HG02798 (cell line): ENCODE results near the gene LAMC3.
"Not testable (repeated sequence)": the region's sequence is repeated elsewhere in the genome, so short reads cannot be mapped to it uniquely, and the experiment has no call there.

Experiments used
- ATAC-seq: cut with Tn5 transposase; IDR thresholded peaks from one replicate; pipeline ENCODE4 v1.9.1; 2021; ENCODE audit warnings: mild to moderate bottlenecking; ENCODE audit not compliant: unreplicated experiment, poor library complexity

Gene LAMC3

DNA sequence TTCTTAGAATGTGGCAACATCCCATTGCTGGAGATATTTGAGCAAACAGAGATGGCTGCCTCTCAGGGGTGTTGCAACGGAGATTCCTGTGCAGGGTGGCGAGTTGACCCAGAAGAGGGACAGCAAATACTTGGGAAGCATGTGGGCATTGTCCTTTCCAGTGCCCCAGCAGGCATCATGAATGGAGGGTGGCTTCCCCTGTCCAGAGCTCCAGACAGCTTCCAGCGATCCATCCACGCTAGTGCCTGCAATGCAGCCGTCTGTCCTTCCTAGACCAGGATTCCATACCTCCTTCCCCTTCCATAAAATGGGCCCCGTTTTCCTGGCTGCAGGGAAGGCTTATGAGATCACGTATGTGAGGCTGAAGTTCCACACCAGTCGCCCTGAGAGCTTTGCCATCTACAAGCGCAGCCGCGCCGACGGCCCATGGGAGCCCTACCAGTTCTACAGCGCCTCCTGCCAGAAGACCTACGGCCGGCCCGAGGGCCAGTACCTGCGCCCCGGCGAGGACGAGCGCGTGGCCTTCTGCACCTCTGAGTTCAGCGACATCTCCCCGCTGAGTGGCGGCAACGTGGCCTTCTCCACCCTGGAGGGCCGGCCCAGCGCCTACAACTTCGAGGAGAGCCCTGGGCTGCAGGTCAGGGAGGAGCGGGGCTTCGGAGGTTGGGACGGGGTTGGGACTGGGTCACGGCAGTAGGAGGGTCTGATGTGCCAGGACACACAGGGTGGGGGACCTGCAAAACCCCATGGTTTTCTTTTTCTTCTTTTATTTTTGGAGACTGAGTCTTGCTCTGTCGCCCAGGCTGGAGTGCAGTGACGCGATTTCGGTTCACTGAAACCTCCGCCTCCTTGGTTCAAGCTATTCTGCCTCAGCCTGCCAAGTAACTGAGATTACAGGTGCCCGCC lies 17.2 kb downstream of the LAMC3 start:
- ATAC-seq: no peak

- ATAC-seq: no peak
Observed at GRCh38 chr9:131027048-131027871, 18.3 kb downstream of the LAMC3 start.

DNA sequence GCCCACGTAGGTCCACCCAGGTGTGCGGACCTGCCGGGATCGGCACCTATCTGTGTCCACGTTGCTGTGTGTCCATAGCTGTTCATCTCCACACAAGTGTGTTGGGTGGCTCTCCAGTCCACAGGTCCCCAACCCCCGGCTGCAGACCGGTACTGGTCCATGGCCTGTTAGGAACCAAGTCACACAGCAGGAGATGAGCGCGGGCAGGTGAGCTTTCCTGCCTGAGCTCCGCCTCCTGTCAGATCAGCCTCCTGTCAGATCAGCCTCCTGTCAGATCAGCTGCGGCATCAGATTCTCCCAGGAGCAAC lies 18.9 kb downstream of the LAMC3 start:
- no peak for ATAC-seq

DNA sequence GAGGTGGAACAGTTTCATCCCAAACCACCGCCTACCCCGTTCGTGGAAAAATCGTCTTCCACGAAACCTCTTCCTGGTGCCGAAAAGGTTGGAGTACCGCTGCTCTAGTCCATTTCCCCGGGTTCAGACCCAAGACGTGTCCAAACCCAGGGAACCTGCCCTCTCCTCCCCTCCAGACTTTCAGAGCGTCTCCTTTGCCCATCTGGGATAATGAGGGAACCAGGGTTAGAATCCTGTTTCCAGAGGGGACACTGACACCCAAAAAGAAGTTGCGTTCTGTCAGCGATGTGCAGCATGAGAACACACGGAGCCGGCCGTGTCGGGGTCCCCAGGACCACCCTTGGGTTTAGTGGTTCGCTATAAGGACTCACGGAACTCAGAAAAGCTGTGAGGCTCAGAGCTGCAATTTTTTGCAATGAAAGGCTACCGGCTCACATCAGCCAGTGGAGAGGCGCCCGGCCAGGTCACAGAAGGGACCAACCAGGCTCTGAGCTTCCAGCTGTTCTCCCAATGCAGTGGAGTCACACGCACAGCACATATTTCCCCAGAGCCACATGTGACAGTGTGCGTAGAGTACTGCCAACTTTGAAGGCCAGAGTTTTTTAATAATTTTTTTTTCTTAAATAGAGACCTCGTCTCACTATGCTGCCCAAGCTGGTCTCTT lies 19.4 kb downstream of the LAMC3 start:
- ATAC-seq: no peak

DNA sequence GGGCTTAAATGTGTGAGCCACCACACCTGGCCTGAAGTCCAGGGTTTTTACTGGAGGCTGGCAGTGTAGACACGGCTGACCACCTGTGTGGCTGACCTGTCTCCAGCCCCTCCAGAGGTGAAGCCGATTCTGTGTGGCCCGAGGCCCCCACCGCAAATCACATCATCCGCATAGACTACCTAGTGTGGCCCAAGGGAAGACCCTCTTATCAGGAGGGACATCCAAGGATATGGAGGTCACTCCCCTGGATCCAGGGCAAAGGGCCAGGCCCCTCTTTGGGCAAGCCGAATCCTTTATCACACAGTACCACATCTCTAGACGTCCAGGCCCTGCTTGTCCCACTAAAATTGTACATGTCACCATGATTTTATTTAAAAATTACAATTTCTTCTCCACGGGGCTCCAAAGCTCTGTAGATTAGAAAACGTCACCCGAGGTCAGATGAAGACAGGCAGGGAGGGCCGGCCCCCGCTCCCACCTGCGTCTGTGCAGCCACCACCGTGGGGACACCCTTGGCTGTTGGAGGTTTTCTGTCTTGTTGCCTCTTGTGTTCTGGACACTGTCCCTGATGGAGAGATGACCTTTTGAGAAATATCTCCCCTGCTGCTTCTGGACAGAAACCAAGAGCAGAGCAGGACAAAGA lies 20.1 kb downstream of the LAMC3 start:
- ATAC-seq: no peak

DNA sequence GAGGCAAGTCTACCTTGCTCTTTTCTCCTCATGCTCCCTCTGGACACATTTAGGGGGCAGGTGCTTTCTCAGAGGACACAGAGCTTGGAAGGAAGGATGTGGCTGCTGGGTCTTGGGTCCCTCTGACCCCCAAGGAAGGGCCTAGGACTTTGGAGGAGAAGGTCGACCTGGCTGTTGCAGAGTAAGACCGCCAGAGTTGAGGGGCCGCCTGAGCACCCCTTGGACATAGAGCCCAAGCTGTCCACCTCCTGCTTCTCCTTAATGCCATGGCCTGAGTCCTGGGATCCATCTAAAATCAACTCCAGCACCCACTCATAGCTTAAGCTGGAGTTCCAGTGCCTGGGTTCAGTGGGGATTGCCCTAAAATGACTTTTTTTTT lies 20.6 kb downstream of the LAMC3 start:
- no peak for ATAC-seq

DNA sequence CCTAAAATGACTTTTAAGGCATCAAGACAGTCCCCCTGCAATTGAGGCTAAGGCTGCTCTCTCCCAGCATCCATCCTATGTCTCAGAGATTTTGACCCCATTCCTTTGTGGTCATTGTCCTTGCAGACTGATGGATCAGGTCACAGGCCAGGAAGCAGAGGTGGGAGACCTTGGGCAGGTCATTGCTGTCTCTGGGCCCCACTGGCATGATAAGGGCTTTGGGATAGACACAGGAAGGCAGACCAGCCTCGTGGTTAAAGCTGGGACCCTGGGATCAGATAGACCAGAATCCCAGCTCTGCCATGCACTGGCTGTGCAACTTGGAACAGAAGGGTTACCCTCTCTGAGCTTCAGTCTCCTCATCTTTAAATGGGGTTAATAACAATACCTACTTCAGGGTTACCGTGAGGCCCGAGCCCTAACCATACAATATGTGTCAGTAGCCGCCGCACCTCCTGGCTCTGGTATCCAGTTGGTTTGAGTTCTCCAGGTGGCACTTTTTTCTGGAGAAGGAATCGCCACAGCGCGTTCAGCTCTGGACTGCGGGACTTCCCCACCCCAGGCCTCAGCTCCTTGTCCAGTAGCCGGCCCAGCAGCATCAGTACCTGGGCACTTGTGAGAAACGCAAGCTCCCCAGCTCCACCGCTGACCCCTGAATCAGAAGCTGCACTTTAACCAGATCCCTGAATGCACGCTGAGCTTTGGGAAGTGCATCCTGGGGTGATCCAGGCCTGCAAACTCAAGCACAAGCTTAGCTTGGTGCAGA lies 21.4 kb downstream of the LAMC3 start:
- ATAC-seq: no peak

GRCh38 chr9:131031005-131031641 lies 22.1 kb downstream of the LAMC3 start:
- no peak for ATAC-seq

DNA sequence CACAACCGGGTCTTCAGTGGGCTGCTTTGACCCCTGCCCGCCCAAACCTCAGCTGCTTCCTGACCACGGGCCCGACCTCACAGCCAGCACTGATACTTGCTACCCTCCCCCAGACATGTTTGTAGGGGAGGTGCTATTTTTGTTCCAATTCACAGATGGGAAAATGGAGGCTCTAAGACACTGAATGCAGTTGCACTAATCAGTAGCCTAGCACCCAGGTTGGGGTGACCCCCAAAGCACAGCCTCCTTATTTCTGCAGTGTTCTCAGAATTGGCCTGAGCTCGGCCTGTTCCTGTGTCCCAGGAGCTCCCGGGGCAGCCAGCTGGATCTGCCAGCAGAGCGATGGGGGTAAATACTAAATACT lies 22.6 kb downstream of the LAMC3 start:
- no peak for ATAC-seq

GRCh38 chr9:131032384-131032783 lies 23.4 kb downstream of the LAMC3 start:
- no peak for ATAC-seq

- no peak for ATAC-seq
Observed at GRCh38 chr9:131033269-131034224, 24.6 kb downstream of the LAMC3 start.

DNA sequence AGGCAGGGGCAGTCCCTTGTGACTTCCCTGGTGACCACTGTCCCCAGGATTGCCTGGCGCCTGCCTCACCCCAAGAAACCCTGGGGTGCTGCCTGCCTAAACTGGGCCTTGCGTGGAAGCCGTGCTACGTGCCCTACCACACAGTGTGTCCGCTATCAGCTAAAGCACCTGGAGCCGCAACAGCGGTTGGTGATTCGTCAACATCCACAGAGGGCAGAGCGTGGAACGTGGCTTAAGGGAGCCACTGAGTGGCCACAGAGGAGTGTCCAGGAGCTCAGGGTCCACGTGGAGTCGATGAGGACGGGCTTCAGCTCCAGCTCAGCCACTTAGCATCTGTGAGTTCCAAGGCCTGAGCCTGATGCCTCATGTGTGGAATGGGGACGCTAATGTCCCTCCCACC lies 25.3 kb downstream of the LAMC3 start:
- no peak for ATAC-seq

DNA sequence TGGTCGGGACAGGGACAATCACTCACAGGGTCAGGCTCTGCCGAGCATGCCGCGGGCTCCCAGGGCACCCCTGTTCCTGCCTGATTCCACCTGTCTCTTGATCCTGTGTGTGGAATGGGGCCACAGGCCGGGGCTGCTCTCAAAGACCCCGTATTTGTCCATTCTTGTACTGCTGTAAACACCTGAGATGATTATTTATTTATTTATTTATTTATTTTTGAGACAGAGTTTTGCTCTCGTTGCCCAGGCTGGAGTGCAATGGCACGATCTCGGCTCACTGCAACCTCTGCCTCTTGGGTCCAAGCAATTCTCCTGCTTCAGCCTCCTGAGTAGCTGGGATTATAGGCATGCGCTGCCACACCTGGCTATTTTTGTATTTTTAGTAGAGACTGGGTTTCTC lies 25.8 kb downstream of the LAMC3 start:
- not testable (repeated sequence) for ATAC-seq

GRCh38 chr9:131035548-131035947 lies 26.6 kb downstream of the LAMC3 start:
- no peak for ATAC-seq

- ATAC-seq: no peak
Observed at GRCh38 chr9:131036071-131036470, 27.1 kb downstream of the LAMC3 start.

DNA sequence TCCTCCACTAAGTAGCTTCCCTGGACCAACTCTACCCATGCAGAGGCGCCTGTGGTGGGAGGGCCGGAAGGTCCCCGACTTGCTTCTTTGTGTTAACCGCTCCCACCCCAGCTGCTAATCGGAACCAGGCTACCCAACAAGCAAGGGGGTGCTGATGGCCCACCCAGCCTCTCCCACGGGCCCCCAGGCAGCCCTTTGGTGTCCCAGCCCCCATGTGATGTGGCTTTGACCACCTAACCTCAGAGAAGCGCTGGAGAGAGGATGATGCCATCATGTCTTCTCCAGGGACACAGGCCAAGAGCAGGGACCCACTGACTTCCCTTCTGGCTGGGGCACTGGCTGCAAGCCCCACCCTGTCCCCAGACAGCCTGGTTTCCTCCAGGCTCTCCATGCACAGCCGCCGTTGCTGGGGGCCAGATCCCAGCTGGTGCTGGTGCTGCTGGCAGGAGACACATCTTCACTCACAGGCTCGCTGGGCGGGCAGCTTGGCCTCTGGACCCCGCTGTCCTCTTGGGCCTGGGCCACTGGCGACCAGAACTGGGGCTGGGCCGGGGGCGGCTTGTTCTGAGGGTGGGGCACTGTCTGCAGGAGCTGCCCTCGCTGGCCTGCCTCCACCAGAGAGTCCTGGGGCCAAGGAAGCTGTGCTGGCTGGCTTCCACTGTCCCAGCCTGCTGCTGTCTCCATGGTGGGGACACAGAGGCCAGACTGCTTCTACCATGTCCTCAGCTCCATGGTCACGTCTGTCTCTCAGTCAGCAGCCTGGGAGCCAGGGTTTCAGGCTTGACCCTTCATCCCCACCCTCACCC lies 27.8 kb downstream of the LAMC3 start:
- no peak for ATAC-seq

DNA sequence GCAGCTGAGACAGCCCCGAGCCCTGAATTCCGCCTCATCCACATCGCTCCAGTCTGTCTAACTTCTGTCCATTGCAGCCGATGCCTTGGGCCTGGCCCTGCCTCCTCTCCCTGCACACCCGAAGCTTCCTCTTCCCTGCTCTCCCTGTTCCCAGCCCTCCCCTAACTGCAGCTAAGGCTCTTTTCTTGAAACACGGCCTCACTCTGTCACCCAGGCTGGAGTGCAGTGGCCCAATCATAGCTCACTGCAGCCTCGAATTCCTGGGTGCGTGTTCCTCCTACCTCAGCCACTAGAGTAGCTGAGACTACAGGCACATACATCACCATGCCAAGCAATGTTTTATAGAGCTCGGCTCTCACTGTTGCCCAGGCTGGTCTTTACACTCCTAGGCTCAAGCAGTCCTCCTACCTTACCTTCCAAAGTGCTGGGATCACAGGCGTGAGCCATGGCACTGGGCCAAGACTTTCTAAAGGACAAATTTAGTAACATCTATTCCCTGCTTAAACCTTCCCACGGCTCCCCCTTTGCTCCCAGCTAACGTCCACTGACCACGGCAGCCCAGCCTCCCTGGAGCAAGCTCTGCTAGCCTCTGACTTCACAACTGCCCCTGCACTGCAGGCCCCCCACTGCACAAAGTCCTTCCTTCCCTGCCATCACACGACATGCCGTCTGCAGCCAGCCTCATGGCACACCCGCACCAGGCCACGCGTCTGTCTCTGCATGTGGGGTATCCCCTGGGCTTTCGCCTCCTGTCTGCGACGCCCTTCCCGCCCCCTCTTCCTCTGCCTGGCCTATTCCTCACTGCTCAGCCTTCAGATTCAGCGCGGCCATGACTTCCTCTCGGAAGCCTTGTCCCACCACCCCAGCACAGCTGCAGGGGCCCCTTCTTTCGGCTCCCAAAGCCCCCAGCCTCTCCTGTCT lies 28.6 kb downstream of the LAMC3 start:
- ATAC-seq: no peak
